ENCODE results near the gene RYR1.

Gene RYR1

DNA sequence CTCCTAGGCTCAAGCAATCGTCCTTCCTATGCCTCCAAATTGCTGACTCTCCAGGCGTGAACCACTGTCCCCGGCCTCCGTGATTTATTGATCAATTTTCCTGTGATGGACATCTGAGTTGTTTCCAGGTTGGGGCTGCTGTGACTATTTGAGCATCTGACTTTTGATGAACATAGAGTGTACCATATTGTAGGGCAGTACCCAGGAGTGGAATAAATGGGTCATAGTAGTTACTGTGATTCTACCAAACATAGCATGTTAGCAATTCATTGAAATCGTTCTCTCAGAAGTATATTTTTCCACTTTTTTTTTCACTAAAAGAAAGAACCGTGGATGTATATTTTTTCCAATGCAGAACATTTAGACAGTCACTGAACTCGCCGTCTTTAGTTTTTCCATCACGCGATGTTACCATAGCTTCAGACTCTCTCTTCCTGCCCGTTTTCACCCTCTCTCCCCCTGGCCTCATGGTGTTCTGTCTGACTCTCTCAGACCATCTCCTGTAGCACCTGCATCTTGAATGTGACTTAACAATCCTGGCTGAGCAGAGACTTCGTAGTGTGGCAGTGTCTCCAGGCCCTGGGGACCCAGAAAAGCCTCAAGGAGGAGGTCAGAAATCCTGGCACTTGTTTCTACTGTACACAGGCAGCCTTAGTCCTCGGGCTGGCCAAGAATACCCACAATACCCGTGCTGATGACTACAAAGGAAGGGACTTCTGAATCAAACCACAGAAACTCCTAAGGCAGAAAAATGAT is 4.3 kb upstream of the RYR1 start:
- no peak for DNase-seq

DNA sequence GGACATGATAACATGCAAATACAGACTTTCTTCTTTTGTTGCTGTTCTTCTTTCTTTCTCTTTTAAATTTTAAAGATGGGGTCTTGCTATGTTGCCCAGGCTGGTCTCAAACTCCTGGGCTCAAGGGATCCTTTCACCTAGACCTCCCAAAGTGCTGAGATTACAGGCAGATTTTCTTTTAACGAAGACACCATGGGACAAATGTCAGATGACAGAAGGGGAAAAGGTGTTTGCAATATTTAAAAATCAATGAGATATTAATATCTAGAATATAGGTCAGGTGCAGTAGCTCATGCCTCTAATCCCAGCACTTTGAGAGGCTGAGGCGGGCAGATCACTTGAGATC is 3.7 kb upstream of the RYR1 start:
- DNase-seq, result no peak

DNA sequence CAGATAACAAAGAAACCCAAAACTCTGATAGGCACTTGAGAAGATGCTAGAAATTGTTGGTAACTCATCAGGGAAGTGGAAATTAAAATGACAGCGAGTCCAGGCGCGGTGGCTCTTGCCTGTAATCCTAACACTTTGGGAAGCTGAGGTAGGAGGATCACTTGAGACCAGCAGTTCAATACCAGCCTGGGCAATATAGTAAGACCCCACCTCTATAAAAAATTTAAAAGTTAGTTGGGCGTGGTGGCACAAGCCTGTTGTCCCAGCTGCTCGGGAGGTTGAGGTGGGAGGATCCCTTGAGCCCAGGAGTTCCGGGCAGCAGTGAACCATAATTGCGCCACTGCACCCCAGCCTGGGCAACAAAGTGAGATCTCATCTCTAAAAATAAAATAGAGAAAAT is 2.6 kb upstream of the RYR1 start:
- no peak for DNase-seq

DNA sequence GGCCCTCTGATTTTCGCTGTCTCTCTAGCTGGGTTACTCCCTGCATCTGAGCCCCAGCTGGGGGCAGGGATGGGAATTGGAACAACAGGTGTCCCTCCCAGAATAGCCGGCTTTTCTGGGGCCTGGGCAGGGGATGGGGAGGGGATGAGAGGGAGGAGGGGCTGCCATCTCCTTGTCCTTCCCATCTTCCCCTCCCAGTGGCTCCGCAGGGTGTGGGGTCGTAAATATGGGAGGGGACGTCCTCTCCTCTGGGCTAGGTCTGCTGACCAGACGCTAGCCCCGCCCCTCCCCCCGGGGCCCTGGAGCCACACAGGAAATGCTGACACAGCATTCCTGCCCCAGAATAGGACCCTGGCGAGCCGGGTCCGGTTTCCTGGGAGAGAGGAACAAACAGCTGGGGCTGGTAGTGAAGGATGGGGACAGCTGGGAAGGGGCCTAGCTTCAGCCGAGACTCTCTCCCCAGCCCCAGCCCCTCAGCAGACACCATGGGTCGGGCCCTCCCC is 1.1 kb downstream of the RYR1 start:
- DNase-seq, result no peak

DNA sequence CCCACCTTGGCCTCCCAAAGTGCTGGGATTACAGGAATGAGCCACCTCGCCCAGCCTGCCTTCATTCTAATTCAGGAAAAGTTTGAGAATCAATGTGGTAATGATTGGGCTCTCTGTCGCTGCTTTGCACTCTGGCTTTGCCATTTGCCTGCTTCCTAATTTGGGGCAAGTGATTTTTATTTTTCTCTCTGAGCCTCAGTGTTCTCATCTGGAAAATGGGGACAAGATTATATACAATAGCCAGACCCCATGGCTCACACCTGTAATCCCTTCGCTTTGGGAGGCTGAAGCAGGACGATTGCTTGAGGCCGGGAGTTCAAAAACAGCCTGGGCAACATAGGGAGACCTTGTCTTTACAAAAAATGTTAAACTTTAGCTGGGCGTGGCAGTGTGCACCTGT is 3.8 kb downstream of the RYR1 start:
- DNase-seq, result no peak

DNA sequence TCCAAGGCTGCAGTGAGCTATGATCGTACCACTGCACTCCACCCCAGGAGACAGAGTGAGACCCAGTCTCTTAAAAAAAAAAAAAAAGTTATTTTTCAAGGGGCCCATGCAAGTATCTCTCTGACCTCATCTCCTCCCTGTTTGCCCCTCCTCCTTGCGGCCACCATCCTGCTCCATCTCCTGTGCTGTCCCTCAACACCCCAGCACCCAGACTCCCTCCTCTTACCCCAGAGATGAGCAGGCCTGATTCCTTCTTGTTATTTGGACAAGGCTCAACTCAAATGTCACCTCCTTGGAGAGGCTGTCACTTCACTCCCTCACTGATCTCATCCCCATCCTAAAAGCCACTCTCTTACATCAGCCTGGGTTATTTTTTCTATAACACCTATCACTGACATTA is 4.4 kb downstream of the RYR1 start:
- DNase-seq, result no peak

DNA sequence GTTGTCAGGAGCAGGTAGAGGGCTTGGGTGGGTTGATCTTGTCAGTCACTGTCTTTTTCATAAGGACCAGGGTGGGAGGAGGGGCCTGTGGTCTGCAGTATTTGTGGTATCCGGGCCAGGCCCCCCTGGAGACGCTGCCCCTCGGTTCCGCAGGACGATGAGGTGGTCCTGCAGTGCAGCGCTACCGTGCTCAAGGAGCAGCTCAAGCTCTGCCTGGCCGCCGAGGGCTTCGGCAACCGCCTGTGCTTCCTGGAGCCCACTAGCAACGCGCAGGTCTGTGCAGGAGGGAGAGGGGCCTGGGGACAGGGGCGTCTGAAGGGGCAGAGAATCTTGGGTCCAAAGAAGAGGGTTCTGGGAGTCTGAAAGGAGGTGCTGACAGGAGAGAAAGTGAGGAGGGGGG is 7.1 kb downstream of the RYR1 start:
- no peak for DNase-seq

DNA sequence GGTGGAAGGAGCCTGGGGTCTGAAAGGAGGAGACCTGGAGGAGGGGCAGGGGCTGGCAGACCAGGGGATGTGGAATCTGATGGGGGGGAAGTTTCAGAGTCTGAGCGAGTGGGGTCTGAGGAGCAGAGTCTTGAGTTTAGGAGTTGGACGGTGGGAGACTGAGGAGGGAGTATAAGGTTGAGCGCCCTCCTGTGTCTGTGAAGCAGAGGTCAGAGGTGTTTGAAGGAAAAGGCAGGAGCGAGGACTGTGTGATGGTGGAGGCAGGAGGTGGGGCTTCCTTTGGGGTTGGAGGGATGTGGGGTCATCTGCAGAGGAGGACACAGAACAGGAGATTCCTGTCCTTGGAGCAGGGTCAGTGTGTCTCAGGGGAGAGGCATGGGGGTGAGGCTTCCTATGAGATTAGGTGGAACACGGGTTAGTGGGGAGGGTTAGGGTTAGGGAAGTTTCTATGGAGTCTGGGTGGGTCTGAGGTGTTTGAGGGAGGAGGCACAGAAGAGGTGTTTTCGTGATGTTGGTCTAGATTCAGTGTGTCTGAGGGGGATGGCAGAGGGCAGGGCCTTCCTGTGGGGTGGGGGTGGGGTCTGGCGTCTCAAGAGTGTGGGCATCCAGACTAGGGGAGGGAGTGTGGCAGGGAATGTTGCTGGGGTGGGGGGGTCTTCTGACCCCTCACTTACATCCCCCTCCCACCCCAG is 8.3 kb downstream of the RYR1 start:
- DNase-seq, result no peak

DNA sequence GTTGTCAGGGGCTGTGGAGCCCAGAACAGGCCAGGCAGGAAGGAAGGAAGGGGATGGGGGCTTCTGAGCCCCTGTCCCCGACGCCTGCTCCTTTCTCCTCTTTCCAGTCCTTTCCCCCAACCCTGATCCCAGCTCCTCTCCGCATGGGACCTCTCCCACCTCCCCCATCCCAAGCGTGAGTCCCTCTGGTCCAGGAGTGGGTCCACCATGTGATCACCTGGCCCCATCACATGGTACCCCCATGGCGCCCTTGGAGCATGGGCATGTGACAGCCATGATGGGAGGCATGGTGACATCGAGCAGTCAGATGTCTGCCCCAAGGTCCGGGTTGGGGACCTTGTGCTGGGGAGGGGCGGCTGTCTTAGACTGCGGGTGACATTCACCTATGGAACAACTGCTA is 9.2 kb downstream of the RYR1 start:
- no peak for DNase-seq

DNA sequence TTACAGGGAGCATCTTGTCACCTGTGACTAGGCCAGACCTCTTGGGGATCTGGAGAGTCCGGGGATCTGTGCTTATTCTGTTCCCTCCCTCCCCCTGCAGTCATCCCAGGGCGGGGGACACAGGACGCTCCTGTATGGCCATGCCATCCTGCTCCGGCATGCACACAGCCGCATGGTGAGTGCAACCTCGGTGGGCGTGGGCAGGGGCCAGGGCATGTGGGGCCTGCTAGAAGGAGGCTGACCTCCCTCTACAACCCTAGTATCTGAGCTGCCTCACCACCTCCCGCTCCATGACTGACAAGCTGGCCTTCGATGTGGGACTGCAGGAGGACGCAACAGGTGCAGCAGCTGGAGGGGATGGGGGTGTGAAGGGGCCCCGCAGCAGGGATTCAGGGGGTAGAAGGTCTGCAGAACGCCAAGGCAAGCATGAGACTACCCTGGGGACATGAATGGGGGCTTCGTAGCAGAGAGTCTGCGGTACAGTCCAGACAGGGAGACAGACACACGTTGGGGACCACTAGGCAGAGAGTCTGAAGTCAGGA is 10.0 kb downstream of the RYR1 start:
- DNase-seq, result no peak

DNA sequence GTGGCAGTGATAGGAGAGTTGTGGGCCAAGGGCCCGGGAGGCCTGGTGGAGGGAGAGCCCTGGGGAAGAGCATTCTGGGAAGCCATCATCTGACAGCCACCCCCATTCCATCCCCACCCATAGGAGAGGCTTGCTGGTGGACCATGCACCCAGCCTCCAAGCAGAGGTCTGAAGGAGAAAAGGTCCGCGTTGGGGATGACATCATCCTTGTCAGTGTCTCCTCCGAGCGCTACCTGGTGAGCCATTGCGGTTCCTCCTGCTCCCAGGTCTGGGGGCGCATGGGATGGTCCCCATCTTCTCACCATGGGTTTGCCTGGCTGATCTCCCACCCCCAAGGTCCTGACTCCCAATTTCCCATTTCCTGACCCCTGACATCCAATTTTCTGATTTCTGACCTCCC is 10.5 kb downstream of the RYR1 start:
- DNase-seq, result no peak

DNA sequence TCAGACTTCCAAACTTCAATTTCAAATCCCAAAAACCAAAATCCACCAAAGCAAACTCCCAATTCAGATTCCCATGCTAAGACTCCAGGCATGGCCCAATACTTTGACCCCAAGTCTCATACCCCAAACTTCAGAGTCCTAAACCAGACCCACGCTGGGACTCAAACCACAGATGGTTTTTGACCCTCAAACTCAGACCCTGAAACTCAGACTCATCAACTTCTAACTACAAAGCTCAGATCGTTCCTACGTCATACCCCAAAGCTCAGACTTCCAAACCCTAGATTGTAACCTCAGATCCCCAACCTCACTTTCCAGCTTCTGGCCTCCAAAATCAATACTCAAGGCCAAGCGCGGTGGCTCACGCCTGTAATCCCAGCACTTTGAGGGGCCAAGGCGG is 11.9 kb downstream of the RYR1 start:
- DNase-seq, result no peak

DNA sequence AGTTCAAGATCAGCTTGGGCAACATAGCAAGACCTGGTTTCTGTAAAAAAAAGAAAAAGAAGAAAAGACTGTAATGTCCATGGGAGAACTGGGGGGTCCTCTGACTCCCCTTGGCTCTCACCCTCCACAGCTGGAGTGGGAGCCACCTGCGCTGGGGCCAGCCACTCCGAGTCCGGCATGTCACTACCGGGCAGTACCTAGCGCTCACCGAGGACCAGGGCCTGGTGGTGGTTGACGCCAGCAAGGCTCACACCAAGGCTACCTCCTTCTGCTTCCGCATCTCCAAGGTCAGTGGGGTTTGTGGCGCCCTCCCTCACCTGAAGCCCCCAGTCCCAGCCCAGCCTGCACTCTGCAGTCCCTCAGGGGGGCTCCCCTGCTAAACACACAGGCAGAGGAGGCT is 14.7 kb downstream of the RYR1 start:
- no peak for DNase-seq

DNA sequence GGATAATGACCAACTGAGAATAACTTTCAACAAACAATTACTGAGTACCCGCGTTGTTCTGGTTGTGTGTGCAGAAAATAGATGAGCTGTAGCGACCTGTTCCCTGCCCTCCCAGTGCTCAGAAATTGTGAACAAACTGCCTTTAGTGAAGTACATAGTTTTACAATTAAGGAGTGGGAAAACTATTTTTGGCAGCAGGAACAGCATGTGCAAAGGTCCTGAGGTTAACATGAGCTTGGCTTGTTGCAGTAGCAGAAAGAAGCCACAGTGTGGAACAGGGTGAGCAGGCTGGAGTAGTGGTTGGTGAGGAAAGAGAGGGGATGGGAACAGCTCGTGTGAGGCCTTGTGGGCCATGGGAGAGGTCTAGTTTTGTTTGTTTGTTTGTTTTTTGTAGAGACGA is 16.0 kb downstream of the RYR1 start:
- DNase-seq, result no peak

DNA sequence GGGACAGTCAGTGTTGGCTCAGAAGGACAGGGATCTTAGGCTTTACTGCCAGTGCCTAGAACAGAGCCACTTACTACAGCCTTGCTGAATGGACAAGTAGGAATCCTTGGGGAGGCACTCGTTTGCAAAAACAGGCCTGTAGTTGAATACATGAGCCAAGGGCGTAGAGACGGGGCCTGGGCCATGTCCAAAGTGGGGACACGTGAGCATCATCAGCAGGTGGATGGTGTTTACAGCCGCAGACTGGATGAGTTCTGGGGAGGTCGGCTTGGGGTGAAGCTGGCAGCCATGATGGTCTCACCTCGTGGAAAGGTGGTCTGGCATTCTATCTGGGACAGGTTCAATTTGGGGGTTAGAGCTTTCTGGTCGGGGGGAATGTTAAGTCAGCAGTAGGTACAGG is 17.5 kb downstream of the RYR1 start:
- no peak for DNase-seq

DNA sequence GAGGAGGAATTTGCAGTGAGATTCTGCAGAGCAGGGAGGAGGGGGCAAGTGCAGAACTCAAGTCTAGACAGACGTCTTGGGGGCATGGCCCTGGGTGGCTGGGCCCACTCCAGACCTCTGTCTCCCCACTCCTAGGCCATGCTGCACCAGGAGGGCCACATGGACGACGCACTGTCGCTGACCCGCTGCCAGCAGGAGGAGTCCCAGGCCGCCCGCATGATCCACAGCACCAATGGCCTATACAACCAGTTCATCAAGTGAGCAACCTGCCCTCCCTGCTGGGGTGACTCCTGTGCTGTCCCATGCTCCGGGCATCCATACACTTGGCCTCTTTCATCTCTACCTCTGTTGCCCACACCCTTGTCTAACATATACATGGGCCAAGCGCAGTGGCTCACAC is 18.1 kb downstream of the RYR1 start:
- DNase-seq, result no peak

DNA sequence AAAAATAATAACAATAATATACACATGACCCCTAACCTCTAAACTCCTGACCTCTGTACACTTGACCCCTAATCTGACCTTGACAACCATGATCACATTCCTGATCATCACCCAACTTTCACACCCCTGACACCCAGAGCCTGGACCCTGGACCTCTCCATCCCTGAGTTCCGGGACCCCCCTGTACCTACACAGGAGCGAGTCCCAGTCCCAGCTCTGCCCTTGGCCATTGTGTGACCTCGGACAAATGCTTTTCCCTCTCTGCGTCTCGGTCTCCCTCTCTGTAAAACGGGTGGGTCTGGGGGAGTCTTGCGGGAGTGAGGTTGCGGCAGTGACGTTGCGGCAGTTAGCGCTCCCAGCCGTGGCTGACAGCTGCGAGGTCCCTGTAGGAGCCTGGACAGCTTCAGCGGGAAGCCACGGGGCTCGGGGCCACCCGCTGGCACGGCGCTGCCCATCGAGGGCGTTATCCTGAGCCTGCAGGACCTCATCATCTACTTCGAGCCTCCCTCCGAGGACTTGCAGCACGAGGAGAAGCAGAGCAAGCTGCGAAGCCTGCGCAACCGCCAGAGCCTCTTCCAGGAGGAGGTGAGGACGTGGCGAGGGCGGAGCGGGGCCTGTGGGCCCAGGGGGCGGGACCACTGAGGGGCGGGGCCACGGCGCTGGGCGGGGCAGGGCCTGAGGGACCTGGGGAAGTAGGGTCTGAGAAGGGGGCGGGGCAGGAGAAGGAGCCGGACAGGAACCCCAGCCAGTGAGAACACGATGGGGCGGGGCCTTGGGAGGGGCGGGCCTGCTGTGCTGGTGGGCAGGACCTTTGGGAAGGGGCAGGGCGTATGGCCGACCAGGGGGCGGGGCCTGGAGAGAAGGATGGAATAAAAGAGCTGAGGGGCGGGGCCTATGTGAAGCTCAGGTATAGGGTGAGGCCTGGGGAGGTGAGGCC is 19.2 kb downstream of the RYR1 start:
- DNase-seq, result no peak

DNA sequence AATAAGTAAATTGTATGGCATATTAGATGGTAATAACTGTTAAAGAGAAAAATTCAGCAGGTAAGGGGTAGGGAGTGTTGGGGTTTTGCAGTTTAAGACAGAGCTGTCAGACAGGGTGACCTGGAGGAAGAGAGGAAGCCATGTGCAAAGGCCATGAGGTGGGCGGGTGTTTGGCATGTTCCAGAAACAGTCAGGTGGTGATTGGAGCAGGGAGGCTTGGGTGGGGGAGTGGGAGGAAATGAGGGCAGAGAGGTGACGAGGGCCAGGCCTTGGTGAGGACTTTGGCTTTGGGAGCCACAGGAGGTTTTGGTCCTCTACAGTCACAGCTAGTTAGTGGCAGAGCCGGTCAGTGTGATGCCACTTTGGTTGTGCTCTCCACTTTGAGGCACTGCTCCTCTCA is 20.1 kb downstream of the RYR1 start:
- DNase-seq, result no peak

DNA sequence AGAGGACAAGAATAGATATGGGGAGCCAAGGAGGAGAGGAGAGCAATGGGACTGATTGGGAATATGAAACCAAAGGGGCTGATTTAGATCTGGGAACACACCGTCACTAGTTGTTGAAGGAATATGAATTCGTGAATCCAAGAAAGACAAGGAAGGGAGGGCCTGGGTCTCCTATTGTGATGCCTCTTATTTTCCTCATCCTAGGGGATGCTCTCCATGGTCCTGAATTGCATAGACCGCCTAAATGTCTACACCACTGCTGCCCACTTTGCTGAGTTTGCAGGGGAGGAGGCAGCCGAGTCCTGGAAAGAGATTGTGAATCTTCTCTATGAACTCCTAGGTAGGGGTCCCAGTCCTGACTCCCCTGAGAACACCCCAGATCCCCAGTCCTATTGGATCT is 21.5 kb downstream of the RYR1 start:
- DNase-seq, result no peak

DNA sequence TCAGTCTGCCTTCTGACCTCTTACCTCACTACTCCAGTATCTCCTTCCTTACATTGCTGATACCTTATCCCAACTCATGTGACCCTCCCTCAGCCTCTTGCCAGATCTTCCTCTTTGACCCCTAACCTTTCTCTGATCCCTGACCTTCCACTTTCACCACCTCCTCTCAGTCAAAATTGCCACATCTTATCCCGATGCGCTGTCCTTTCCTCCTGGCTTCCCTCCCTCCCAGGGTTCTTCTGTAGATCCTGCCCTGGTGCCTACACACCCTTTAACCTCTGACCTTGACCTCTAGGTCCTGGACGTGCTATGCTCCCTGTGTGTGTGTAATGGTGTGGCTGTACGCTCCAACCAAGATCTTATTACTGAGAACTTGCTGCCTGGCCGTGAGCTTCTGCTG is 23.7 kb downstream of the RYR1 start:
- DNase-seq, result no peak

DNA sequence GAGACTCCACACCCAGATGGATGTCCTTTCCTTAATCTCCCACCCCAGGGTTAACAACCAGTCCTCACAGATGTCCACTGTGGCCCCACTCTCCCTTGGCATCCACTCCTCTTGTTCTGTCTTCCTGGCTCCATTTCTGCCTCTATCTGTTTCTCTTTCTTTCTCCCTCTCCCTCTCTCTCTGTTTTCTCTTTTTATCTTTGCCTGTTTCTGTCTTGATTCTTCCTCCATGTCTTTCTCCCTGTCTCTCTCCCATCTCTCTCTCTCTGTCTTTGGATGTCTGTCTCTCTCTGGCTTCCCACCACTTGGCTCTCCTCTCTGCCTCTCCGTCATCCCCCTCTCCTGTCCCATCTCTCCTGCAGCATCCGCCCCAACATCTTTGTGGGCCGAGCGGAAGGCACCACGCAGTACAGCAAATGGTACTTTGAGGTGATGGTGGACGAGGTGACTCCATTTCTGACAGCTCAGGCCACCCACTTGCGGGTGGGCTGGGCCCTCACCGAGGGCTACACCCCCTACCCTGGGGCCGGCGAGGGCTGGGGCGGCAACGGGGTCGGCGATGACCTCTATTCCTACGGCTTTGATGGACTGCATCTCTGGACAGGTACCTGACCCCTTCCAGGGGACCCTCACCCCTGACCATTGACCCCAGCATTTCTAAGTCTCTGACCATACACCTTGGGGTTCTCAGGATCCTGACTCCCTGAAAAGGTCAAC is 24.4 kb downstream of the RYR1 start:
- DNase-seq, result no peak

DNA sequence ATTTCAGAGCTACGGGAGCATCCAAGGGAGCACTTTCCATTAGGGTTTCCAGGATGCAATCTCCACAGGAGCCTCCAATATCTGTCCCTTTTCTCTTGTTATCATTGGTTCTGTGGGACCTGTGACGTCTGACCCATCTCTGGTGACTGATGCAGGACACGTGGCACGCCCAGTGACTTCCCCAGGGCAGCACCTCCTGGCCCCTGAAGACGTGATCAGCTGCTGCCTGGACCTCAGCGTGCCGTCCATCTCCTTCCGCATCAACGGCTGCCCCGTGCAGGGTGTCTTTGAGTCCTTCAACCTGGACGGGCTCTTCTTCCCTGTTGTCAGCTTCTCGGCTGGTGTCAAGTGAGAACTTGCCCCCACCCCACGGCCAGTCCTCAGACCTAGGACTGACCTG is 25.5 kb downstream of the RYR1 start:
- no peak for DNase-seq

DNA sequence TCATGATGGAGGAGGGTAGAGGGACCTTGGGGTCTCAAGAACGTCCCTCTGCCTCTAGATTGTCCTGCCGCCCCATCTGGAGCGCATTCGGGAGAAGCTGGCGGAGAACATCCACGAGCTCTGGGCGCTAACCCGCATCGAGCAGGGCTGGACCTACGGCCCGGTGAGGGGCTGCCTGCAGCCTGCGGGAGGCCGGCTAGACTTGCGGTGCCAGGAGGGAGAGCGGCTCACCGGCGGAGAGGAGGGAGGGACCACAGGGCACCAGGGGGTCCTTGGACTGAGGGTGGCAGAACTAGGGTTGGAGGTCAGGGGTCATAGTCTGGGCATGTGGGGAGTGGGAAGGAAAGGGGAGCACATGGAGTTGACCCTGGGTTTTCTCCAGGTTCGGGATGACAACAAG is 29.9 kb downstream of the RYR1 start:
- DNase-seq, result no peak
